ENCODE results near the gene USP1.

Gene USP1

GRCh38 chr1:62436466-62437272, at the start of gene USP1:
Gene USP1 (plus strand): TSS chr1:62437049. CDS start chr1:62439868, 2,819 bp downstream.
- DNase-seq (ENCODE audit: low read depth in 2 of 2) = peak; percentile 94 to 96

- no peak for DNase-seq (ENCODE audit: low read depth in 2 of 2)
Measured at GRCh38 chr1:62389531-62389930, 47.3 kb upstream of the USP1 start.

GRCh38 chr1:62390071-62390470, 46.8 kb upstream of the USP1 start:
- DNase-seq (ENCODE audit: low read depth in 2 of 2) = no peak

- no peak for DNase-seq (ENCODE audit: low read depth in 2 of 2)
Measured at GRCh38 chr1:62391369-62391971, 45.4 kb upstream of the USP1 start.

- no peak for DNase-seq (ENCODE audit: low read depth in 2 of 2)
Measured at GRCh38 chr1:62392951-62393350, 43.9 kb upstream of the USP1 start.

- DNase-seq (ENCODE audit: low read depth in 2 of 2) = no peak
Measured at GRCh38 chr1:62394646-62395045, 42.2 kb upstream of the USP1 start.

- DNase-seq (ENCODE audit: low read depth in 2 of 2) = no peak
Measured at GRCh38 chr1:62395291-62395690, 41.6 kb upstream of the USP1 start.

GRCh38 chr1:62396871-62397270, 40.0 kb upstream of the USP1 start:
- no peak for DNase-seq (ENCODE audit: low read depth in 2 of 2)

GRCh38 chr1:62397301-62397700, 39.5 kb upstream of the USP1 start:
- DNase-seq (ENCODE audit: low read depth in 2 of 2) = no peak

- DNase-seq (ENCODE audit: low read depth in 2 of 2) = no peak
Measured at GRCh38 chr1:62398377-62398776, 38.5 kb upstream of the USP1 start.

GRCh38 chr1:62401034-62401760, 35.7 kb upstream of the USP1 start:
- no peak for DNase-seq (ENCODE audit: low read depth in 2 of 2)

GRCh38 chr1:62405247-62405646, 31.6 kb upstream of the USP1 start:
- DNase-seq (ENCODE audit: low read depth in 2 of 2) = no peak

GRCh38 chr1:62406576-62406975, 30.3 kb upstream of the USP1 start:
- no peak for DNase-seq (ENCODE audit: low read depth in 2 of 2)

GRCh38 chr1:62407398-62408009, 29.3 kb upstream of the USP1 start:
- no peak for DNase-seq (ENCODE audit: low read depth in 2 of 2)

GRCh38 chr1:62415687-62416086, 21.2 kb upstream of the USP1 start:
- DNase-seq (ENCODE audit: low read depth in 2 of 2) = no peak

GRCh38 chr1:62417351-62417999, 19.4 kb upstream of the USP1 start:
- no peak for DNase-seq (ENCODE audit: low read depth in 2 of 2)

GRCh38 chr1:62420214-62420613, 16.6 kb upstream of the USP1 start:
- DNase-seq (ENCODE audit: low read depth in 2 of 2) = no peak

GRCh38 chr1:62423580-62424242, 13.1 kb upstream of the USP1 start:
- DNase-seq (ENCODE audit: low read depth in 2 of 2) = no peak

GRCh38 chr1:62424411-62424810, 12.4 kb upstream of the USP1 start:
- DNase-seq (ENCODE audit: low read depth in 2 of 2) = no peak

- DNase-seq (ENCODE audit: low read depth in 2 of 2) = no peak
Measured at GRCh38 chr1:62425041-62425440, 11.8 kb upstream of the USP1 start.

- DNase-seq (ENCODE audit: low read depth in 2 of 2) = no peak
Measured at GRCh38 chr1:62426237-62426636, 10.6 kb upstream of the USP1 start.

All from stimulated activated CD4-positive, alpha-beta T cell treated with anti-CD3 and anti-CD28 coated beads, Interleukin-12 subunit alpha, Interleukin-12 subunit beta, amount 100 ng/mL, for 24 hours (primary cell).